WTC11 (cell line): Measurements from ENCODE around the gene NEBL. TPM values are rescaled to one million over a fixed set of nuclear protein-coding genes. Genes with fewer than 3 reads are reported as not detected.

Experiments used
- ATAC-seq: fragments of 200-7000 bp; cut with Tn5 transposase; 2 replicates; pipeline ENCODE4 v1.10.0; 2021; ENCODE audit warnings: mild to moderate bottlenecking, moderate library complexity
- CTCF ChIA-PET: fragments of 300-600 bp; sonication (Branson Sonifier 250); formaldehyde crosslinking; loops from one replicate; lab custom pipeline; 2021; ENCODE audit warnings: antibody characterized with exemption; lab: Charles Lee
- POLR2A ChIA-PET: fragments of 350-600 bp; sonication (Branson Sonifier 250); formaldehyde crosslinking; loops from one replicate; lab custom pipeline; 2021; ENCODE audit warnings: antibody characterized with exemption; lab: Charles Lee
- DNase-seq: peaks from one replicate; pipeline ENCODE4 v3.0.0; 2021; ENCODE audit warnings: low spot score
- H3K27ac Mint-ChIP-seq: 2 replicates; pipeline ENCODE4 v1.8.0; 2021; ENCODE audit warnings: mixed read lengths
- H3K27me3 Mint-ChIP-seq: 2 replicates; pipeline ENCODE4 v1.8.0; 2021; ENCODE audit warnings: low read depth, mild to moderate bottlenecking, moderate library complexity, mixed read lengths
- H3K36me3 Mint-ChIP-seq: 2 replicates; pipeline ENCODE4 v1.8.0; 2021; ENCODE audit warnings: mixed read lengths
- H3K4me1 Mint-ChIP-seq: 2 replicates; pipeline ENCODE4 v1.8.0; 2022; ENCODE audit warnings: mixed read lengths
- H3K4me3 Mint-ChIP-seq: 2 replicates; pipeline ENCODE4 v1.8.0; 2021; ENCODE audit warnings: mild to moderate bottlenecking, moderate library complexity, mixed read lengths
- H3K9me3 Mint-ChIP-seq: 2 replicates; pipeline ENCODE4 v1.8.0; 2021; ENCODE audit warnings: mixed read lengths
- AFF4 ChIP-seq: sonication (generic); formaldehyde crosslinking; IDR thresholded peaks from 2 replicates; pipeline ENCODE4 v1.8.1; 2023; ENCODE audit warnings: mild to moderate bottlenecking, missing genetic modification reagents, borderline replicate concordance
- CREB1 ChIP-seq: sonication (generic); formaldehyde crosslinking; IDR thresholded peaks from 2 replicates; pipeline ENCODE4 v1.8.0; 2023; ENCODE audit warnings: mild to moderate bottlenecking, missing genetic modification reagents
- E2F5 ChIP-seq: sonication (generic); formaldehyde crosslinking; IDR thresholded peaks from 2 replicates; pipeline ENCODE4 v1.8.1; 2022; ENCODE audit warnings: mild to moderate bottlenecking, moderate library complexity, missing genetic modification reagents
- ESRRA ChIP-seq: sonication (generic); formaldehyde crosslinking; IDR thresholded peaks from 2 replicates; pipeline ENCODE4 v1.8.1; 2022; ENCODE audit warnings: mild to moderate bottlenecking, missing genetic modification reagents, borderline replicate concordance
- FOXK1 ChIP-seq: sonication (generic); formaldehyde crosslinking; IDR thresholded peaks from 2 replicates; pipeline ENCODE4 v1.8.0; 2022; ENCODE audit warnings: mild to moderate bottlenecking, moderate library complexity, missing genetic modification reagents
- IRF2 ChIP-seq: sonication (generic); formaldehyde crosslinking; IDR thresholded peaks from 2 replicates; pipeline ENCODE4 v1.8.0; 2022; ENCODE audit warnings: low read depth, missing genetic modification reagents, borderline replicate concordance
- JAZF1 ChIP-seq: fragments of 250-450 bp; sonication (Bioruptor Pico); IDR thresholded peaks from 2 replicates; pipeline ENCODE4 v1.9.0; 2021; ENCODE audit warnings: moderate library complexity, mild to moderate bottlenecking, inconsistent platforms
- MXD4 ChIP-seq: fragments of 250-450 bp; sonication (Bioruptor Pico); IDR thresholded peaks from 2 replicates; pipeline ENCODE4 v1.8.0; 2021; ENCODE audit warnings: mild to moderate bottlenecking, moderate library complexity, borderline replicate concordance
- OVOL2 ChIP-seq: fragments of 250-450 bp; sonication (Bioruptor Pico); IDR thresholded peaks from 2 replicates; pipeline ENCODE4 v1.9.0; 2021; ENCODE audit warnings: mild to moderate bottlenecking, borderline replicate concordance
- PREB ChIP-seq: sonication (generic); formaldehyde crosslinking; IDR thresholded peaks from 2 replicates; pipeline ENCODE4 v1.8.1; 2022; ENCODE audit warnings: mild to moderate bottlenecking, missing genetic modification reagents, moderate library complexity, borderline replicate concordance
- SMAD3 ChIP-seq: sonication (generic); formaldehyde crosslinking; IDR thresholded peaks from 2 replicates; pipeline ENCODE4 v1.8.0; 2022; ENCODE audit warnings: missing genetic modification reagents, mild to moderate bottlenecking, borderline replicate concordance
- TEAD1 ChIP-seq: sonication (generic); formaldehyde crosslinking; IDR thresholded peaks from 2 replicates; pipeline ENCODE4 v1.8.0; 2022; ENCODE audit warnings: mild to moderate bottlenecking, missing genetic modification reagents
- TP53 ChIP-seq: sonication (generic); formaldehyde crosslinking; IDR thresholded peaks from 2 replicates; pipeline ENCODE4 v1.8.1; 2023; ENCODE audit warnings: mild to moderate bottlenecking, missing genetic modification reagents
- ZBTB43 ChIP-seq: sonication (generic); formaldehyde crosslinking; IDR thresholded peaks from 2 replicates; pipeline ENCODE4 v1.8.1; 2023; ENCODE audit warnings: mild to moderate bottlenecking, missing genetic modification reagents
- ZNF138 ChIP-seq: sonication (generic); formaldehyde crosslinking; conservative IDR thresholded peaks from 2 replicates; pipeline ENCODE4 v1.8.1; 2022; ENCODE audit warnings: mild to moderate bottlenecking, moderate library complexity, missing genetic modification reagents
- ZSCAN18 ChIP-seq: fragments of 250-450 bp; sonication (Bioruptor Pico); IDR thresholded peaks from 2 replicates; pipeline ENCODE4 v2.1.2; 2022; ENCODE audit warnings: mild to moderate bottlenecking, moderate library complexity
- total RNA-seq: library from RNA; stranded (reverse); gene quantifications from 3 replicates; pipeline ENCODE4 v1.2.3, GENCODE V29; 2021

The NEBL gene
- total RNA-seq, 1 experiment from 2014 or later: 8.9 TPM

- TF ChIP-seq TEAD1 (CRISPR knock-in tag): no peak
- TF ChIP-seq ESRRA: no peak
- no peak for TF ChIP-seq E2F5 (CRISPR knock-in tag)
- TF ChIP-seq FOXK1 (CRISPR knock-in tag): no peak
- no peak for TF ChIP-seq JAZF1 (CRISPR knock-in tag)
- no peak for TF ChIP-seq ZBTB43 (CRISPR knock-in tag)
Measured at GRCh38 chr10:20760460-20760859, 136.7 kb downstream of the NEBL start (continued).

GRCh38 chr10:20748551-20748950 lies 148.6 kb downstream of the NEBL start:
- DNase-seq (no peak), ATAC-seq (no peak)
- CTCF ChIA-PET: no interaction called here
- no peak for TF ChIP-seq OVOL2
- no peak for TF ChIP-seq CREB1 (CRISPR knock-in tag)
- TF ChIP-seq E2F5 (CRISPR knock-in tag): no peak
- TF ChIP-seq MXD4: no peak
- TF ChIP-seq IRF2 (CRISPR knock-in tag): no peak
- TF ChIP-seq ZSCAN18 (CRISPR knock-in tag): no peak
- TF ChIP-seq AFF4 (CRISPR knock-in tag): no peak
- no peak for TF ChIP-seq TP53 (CRISPR knock-in tag)
- TF ChIP-seq PREB: no peak
- TF ChIP-seq ZNF138 (CRISPR knock-in tag): no peak
- no peak for TF ChIP-seq SMAD3 (CRISPR knock-in tag)
- no peak for TF ChIP-seq FOXK1 (CRISPR knock-in tag)
- POLR2A ChIA-PET: no interaction called here
- H3K4me1 Mint-ChIP-seq: peaks cover 9% of the 10 kb centered on the region
- H3K27me3 Mint-ChIP-seq: no peaks in the 10 kb centered on the region
- H3K9me3 Mint-ChIP-seq: peaks cover 29% of the 10 kb centered on the region
- peaks cover 21% of the 10 kb centered on the region for H3K36me3 Mint-ChIP-seq
- no peak overlapping the region for H3K4me3 Mint-ChIP-seq
- no peak overlapping the region for H3K27ac Mint-ChIP-seq
